SK-N-MC (cell line): ENCODE measurements around the gene ERMP1.
A peak's percentile ranks its signal among the peaks of the same experiment; 100 is the strongest.

Source experiments
- DNase-seq: peaks from one replicate; pipeline ENCODE4 v3.0.0-alpha.2; 2011; ENCODE audit warnings: low read depth, low spot score
- H3K27ac ChIP-seq: fragments of 200-600 bp; sonication (generic); 2 replicates; pipeline ENCODE4 v1.5.1; 2016; ENCODE audit warnings: mixed run types
- H3K36me3 ChIP-seq: fragments of 200-600 bp; sonication (generic); 2 replicates; pipeline ENCODE4 v1.6.1; 2017; ENCODE audit warnings: antibody characterized with exemption, low read length, mixed read lengths; ENCODE audit not compliant: insufficient read depth
- H3K4me3 ChIP-seq: fragments of 200-600 bp; sonication (generic); 2 replicates; pipeline ENCODE4 v1.5.1; 2016
- H3K9ac ChIP-seq: fragments of 200-600 bp; sonication (generic); 2 replicates; pipeline ENCODE4 v1.8.0; 2017; ENCODE audit warnings: mixed run types, mixed read lengths; ENCODE audit not compliant: insufficient read length
- H3K9me3 ChIP-seq: fragments of 200-600 bp; sonication (generic); 2 replicates; pipeline ENCODE4 v1.6.1; 2017; ENCODE audit warnings: low read depth, mild to moderate bottlenecking, antibody characterized with exemption, low read length, moderate library complexity, mixed read lengths
- EZH2 ChIP-seq: fragments of 200-600 bp; sonication (generic); IDR thresholded peaks from one replicate; pipeline ENCODE4 v1.6.1; 2017; ENCODE audit warnings: antibody characterized with exemption
- FOXP2 ChIP-seq: optimal IDR thresholded peaks from 2 replicates; pipeline ENCODE3; 2011; ENCODE audit warnings: mild to moderate bottlenecking, moderate library complexity; ENCODE audit not compliant: insufficient read depth; ENCODE audit errors: extremely low read length, control extremely low read depth
- POLR2AphosphoS5 ChIP-seq: IDR thresholded peaks from 2 replicates; pipeline ENCODE4 v1.6.1; 2012; ENCODE audit warnings: mild to moderate bottlenecking, low read depth, low read length, borderline replicate concordance

Gene ERMP1

GRCh38 chr9:5799314-5799713 is 33.6 kb downstream of the ERMP1 start:
- TF ChIP-seq POLR2AphosphoS5 = no peak
- no peak for TF ChIP-seq FOXP2
- no peak for TF ChIP-seq EZH2
- no peak overlapping the region for H3K4me3 ChIP-seq
- H3K36me3 ChIP-seq = no peaks in the 10 kb centered on the region
- H3K27ac ChIP-seq = no peak overlapping the region
- DNase-seq = peak; percentile 20
- no peaks in the 10 kb centered on the region for H3K9me3 ChIP-seq
- H3K9ac ChIP-seq = no peak overlapping the region

GRCh38 chr9:5798581-5798980 is 34.3 kb downstream of the ERMP1 start:
- Histone ChIP-seq H3K27ac (no peak overlapping the region), H3K36me3 (no peaks in the 10 kb centered on the region), H3K4me3 (no peak overlapping the region), H3K9me3 (no peaks in the 10 kb centered on the region), H3K9ac (no peak overlapping the region)
- no peak for TF ChIP-seq EZH2
- TF ChIP-seq FOXP2 = no peak
- no peak for TF ChIP-seq POLR2AphosphoS5
- no peak for DNase-seq

- no peak overlapping the region for H3K27ac ChIP-seq
- H3K9ac ChIP-seq = no peak overlapping the region
- no peaks in the 10 kb centered on the region for H3K9me3 ChIP-seq
- no peaks in the 10 kb centered on the region for H3K36me3 ChIP-seq
- TF ChIP-seq POLR2AphosphoS5 = no peak
- TF ChIP-seq EZH2 = no peak
- no peak for TF ChIP-seq FOXP2
- no peak for DNase-seq
- H3K4me3 ChIP-seq = no peak overlapping the region
Measured at GRCh38 chr9:5796298-5796697, 36.6 kb downstream of the ERMP1 start.

GRCh38 chr9:5793812-5794211 is 39.1 kb downstream of the ERMP1 start:
- Histone ChIP-seq H3K9ac (no peak overlapping the region), H3K4me3 (no peak overlapping the region), H3K9me3 (no peaks in the 10 kb centered on the region), H3K36me3 (no peaks in the 10 kb centered on the region), H3K27ac (no peak overlapping the region)
- TF ChIP-seq POLR2AphosphoS5 = no peak
- TF ChIP-seq FOXP2 = no peak
- TF ChIP-seq EZH2 = no peak
- DNase-seq = no peak

- Histone ChIP-seq H3K4me3 (no peak overlapping the region), H3K9me3 (no peaks in the 10 kb centered on the region), H3K36me3 (peaks cover 2% of the 10 kb centered on the region; the same call in 1 of the 2 replicates), H3K27ac (no peak overlapping the region), H3K9ac (no peak overlapping the region)
- TF ChIP-seq EZH2 (no peak), FOXP2 (no peak), POLR2AphosphoS5 (no peak)
- no peak for DNase-seq
Measured at GRCh38 chr9:5791870-5792269, 41.0 kb downstream of the ERMP1 start.

- H3K27ac ChIP-seq = no peak overlapping the region
Measured at GRCh38 chr9:5790923-5791322, 42.0 kb downstream of the ERMP1 start.

GRCh38 chr9:5789489-5789888 is 43.4 kb downstream of the ERMP1 start:
- H3K9me3 ChIP-seq = no peaks in the 10 kb centered on the region
- H3K4me3 ChIP-seq = no peak overlapping the region
- DNase-seq = no peak
- H3K27ac ChIP-seq = no peak overlapping the region
- H3K9ac ChIP-seq = no peak overlapping the region
- TF ChIP-seq EZH2 (no peak), FOXP2 (no peak)
- H3K36me3 ChIP-seq = peaks cover 10% of the 10 kb centered on the region

More at GRCh38 chr9:5790923-5791322, 42.0 kb downstream of the ERMP1 start:
- DNase-seq = no peak
- H3K9me3 ChIP-seq = no peaks in the 10 kb centered on the region
- H3K9ac ChIP-seq = no peak overlapping the region
- H3K4me3 ChIP-seq = no peak overlapping the region
- TF ChIP-seq EZH2 = no peak
- no peak for TF ChIP-seq POLR2AphosphoS5
- no peak for TF ChIP-seq FOXP2
- peaks cover 10% of the 10 kb centered on the region for H3K36me3 ChIP-seq

GRCh38 chr9:5787759-5788302 is 45.1 kb downstream of the ERMP1 start:
- no peak overlapping the region for H3K9ac ChIP-seq
- DNase-seq = no peak
- no peaks in the 10 kb centered on the region for H3K9me3 ChIP-seq
- H3K27ac ChIP-seq = no peak overlapping the region
- H3K4me3 ChIP-seq = no peak overlapping the region
- no peak for TF ChIP-seq POLR2AphosphoS5
- no peak for TF ChIP-seq FOXP2
- no peak for TF ChIP-seq EZH2
- H3K36me3 ChIP-seq = peaks cover 10% of the 10 kb centered on the region

- Histone ChIP-seq H3K4me3 (no peak overlapping the region), H3K9me3 (no peaks in the 10 kb centered on the region), H3K9ac (no peak overlapping the region), H3K36me3 (peaks cover 10% of the 10 kb centered on the region), H3K27ac (no peak overlapping the region)
- DNase-seq = no peak
- TF ChIP-seq EZH2 (no peak), FOXP2 (no peak), POLR2AphosphoS5 (no peak)
Measured at GRCh38 chr9:5787220-5787619, 45.7 kb downstream of the ERMP1 start.

GRCh38 chr9:5786370-5787127 is 46.4 kb downstream of the ERMP1 start:
- no peak overlapping the region for H3K27ac ChIP-seq
- H3K9me3 ChIP-seq = no peaks in the 10 kb centered on the region
- no peak for DNase-seq
- TF ChIP-seq FOXP2 = no peak
- TF ChIP-seq POLR2AphosphoS5 = no peak
- no peak for TF ChIP-seq EZH2
- H3K4me3 ChIP-seq = no peak overlapping the region
- H3K9ac ChIP-seq = no peak overlapping the region
- peaks cover 10% of the 10 kb centered on the region for H3K36me3 ChIP-seq
